HepG2 (cell line): ENCODE measurements around the gene LIMA1. TPM values are rescaled to one million over a fixed set of nuclear protein-coding genes. Genes with fewer than 3 reads are reported as not detected.

ENCODE experiments used
- BCL6 ChIP-seq: IDR thresholded peaks from 2 replicates; pipeline ENCODE4 v1.6.1; 2016; ENCODE audit warnings: missing genetic modification reagents, missing compliant biosample characterization
- KLF12 ChIP-seq: sonication (generic); formaldehyde crosslinking; IDR thresholded peaks from 2 replicates; pipeline ENCODE4 v1.4.0; 2020; ENCODE audit warnings: missing genetic modification reagents, borderline replicate concordance
- NFYB ChIP-seq: sonication (generic); formaldehyde crosslinking; IDR thresholded peaks from 2 replicates; pipeline ENCODE4 v1.4.0; 2020; ENCODE audit warnings: missing genetic modification reagents
- POGK ChIP-seq: sonication (generic); formaldehyde crosslinking; conservative IDR thresholded peaks from 2 replicates; pipeline ENCODE4 v1.8.0; 2022; ENCODE audit warnings: mild to moderate bottlenecking, moderate library complexity, missing genetic modification reagents
- TBX2 ChIP-seq: sonication (generic); formaldehyde crosslinking; IDR thresholded peaks from 2 replicates; pipeline ENCODE4 v1.5.0; 2020; ENCODE audit warnings: missing genetic modification reagents, mild to moderate bottlenecking, borderline replicate concordance
- ZBTB25 ChIP-seq: IDR thresholded peaks from 2 replicates; pipeline ENCODE4 v1.6.1; 2018; ENCODE audit warnings: missing genetic modification reagents
- ZKSCAN8 ChIP-seq: IDR thresholded peaks from 2 replicates; pipeline ENCODE4 v1.6.1; 2016; ENCODE audit warnings: borderline replicate concordance, missing genetic modification reagents, missing compliant biosample characterization
- ZNF280B ChIP-seq: sonication (generic); formaldehyde crosslinking; IDR thresholded peaks from 2 replicates; pipeline ENCODE4 v1.5.0; 2020; ENCODE audit warnings: missing genetic modification reagents, mild to moderate bottlenecking, borderline replicate concordance
- ZNF770 ChIP-seq: sonication (generic); formaldehyde crosslinking; IDR thresholded peaks from 2 replicates; pipeline ENCODE4 v1.5.0; 2020; ENCODE audit warnings: mild to moderate bottlenecking, missing genetic modification reagents
- ZNF788 ChIP-seq: sonication (generic); formaldehyde crosslinking; IDR thresholded peaks from 2 replicates; pipeline ENCODE4 v1.5.0; 2020; ENCODE audit warnings: mild to moderate bottlenecking, missing genetic modification reagents, borderline replicate concordance
- ZNF800 ChIP-seq: sonication (generic); formaldehyde crosslinking; IDR thresholded peaks from 2 replicates; pipeline ENCODE4 v1.4.0; 2020; ENCODE audit warnings: missing genetic modification reagents
- polyA plus RNA-seq, 8 experiments: library from polyadenylated mRNA; depleted of rRNA in 3 of 8; stranded (reverse) in 7 of 8; unstranded in 1 of 8; fragments of >200 nt; fragmentation: Illumina TruSeq in 4 of 8; extraction: Trizol in 4 of 8; gene quantifications; 2 replicates each; pipeline versions ENCODE4 v1.2.1 to v1.2.3, GENCODE V29; 2011 to 2016; ENCODE audit warnings: low read depth in 4 of 8, missing spikeins in 1 of 8, mixed read lengths in 1 of 8; ENCODE audit not compliant: insufficient read depth in 1 of 8
- total RNA-seq, 5 experiments: library from RNA; depleted of rRNA; stranded (reverse); fragments of >200 nt; fragmentation: Illumina TruSeq; extraction: Trizol; gene quantifications; 2 replicates each; pipeline ENCODE4 v1.2.3, GENCODE V29; 2016; ENCODE audit warnings: low read depth in 1 of 5
- TF ChIP-seq, protein P1 (sequence below): sonication (generic); formaldehyde crosslinking; IDR thresholded peaks from 2 replicates; pipeline ENCODE4 v1.8.0; 2022; ENCODE audit warnings: missing genetic modification reagents, mild to moderate bottlenecking, inconsistent platforms, borderline replicate concordance
- TF ChIP-seq, protein P2 (sequence below): IDR thresholded peaks from 2 replicates; pipeline ENCODE4 v1.6.1; 2016; ENCODE audit warnings: low read depth, control low read depth
- TF ChIP-seq, protein P3 (sequence below): sonication (generic); formaldehyde crosslinking; IDR thresholded peaks from 2 replicates; pipeline ENCODE4 v1.4.0; 2020; ENCODE audit warnings: low read depth, mild to moderate bottlenecking, missing genetic modification reagents

LIMA1 gene
- total and polyA plus RNA-seq, 2 of the 13 experiments (the other 11 are each of a cell fraction or from before 2014, with no cell fraction given), result 13.0 to 19.8 TPM

DNA sequence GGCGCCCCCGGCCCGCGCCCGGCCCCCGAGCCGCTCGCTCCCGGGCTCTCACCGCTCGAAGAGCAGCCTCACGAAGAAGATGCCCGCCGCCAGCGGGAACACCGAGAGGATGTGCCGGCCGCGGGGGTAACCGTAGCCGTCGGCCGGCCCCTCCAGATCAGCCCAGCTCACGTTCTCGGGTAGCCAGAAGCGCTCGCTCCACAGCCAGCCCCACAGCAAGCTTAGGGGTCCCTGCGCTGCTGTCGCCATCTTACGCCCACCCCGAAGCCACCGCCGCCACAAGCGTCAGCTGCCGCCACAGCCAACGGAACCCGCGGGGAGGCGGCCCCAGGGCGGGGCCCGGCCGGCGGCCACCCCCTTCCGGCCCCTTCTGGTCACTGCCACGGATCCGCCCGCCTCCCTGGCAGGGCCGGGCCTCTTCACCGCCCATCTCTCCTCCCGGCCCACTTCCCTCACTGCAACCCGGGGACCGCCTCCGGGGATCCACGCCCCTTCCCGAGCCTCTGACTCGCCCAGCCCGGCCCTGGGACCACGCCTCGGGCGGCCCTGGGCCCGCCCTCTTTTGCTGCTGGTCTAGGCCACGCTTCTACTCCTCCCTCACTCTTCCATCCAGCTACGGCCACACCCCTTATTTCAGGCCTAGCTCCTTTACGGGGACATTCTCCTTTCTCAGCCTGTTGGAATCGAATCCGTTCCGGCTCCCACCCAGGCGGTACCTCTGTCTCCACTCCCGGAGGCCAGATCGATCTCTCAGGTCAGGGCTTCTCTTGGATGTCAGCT lies 116.1 kb downstream of the LIMA1 start, which contains the start of gene CERS5 (continued):
- TF ChIP-seq ZNF770 (0 out of 2 replicates have a peak, but pooled peaks have one; percentile 1), ZKSCAN8 (CRISPR knock-in tag) (peak; percentile 35; the same call in 1 of the 2 replicates), TBX2 (peak; percentile 75; the same call in 1 of the 2 replicates), POGK (CRISPR knock-in tag) (peak; percentile 53), NFYB (CRISPR knock-in tag) (peak; percentile 47; the same call in 1 of the 2 replicates), ZBTB25 (CRISPR knock-in tag) (peak; percentile 67; the same call in 1 of the 2 replicates), ZNF788 (peak; percentile 60; the same call in 1 of the 2 replicates), BCL6 (CRISPR knock-in tag) (peak; percentile 4), ZNF800 (CRISPR knock-in tag) (no peak), ZNF280B (CRISPR knock-in tag) (peak; percentile 25; the same call in 1 of the 2 replicates), KLF12 (CRISPR knock-in tag) (peak; percentile 87; the same call in 1 of the 2 replicates)
- TF ChIP-seq, protein P1, sequence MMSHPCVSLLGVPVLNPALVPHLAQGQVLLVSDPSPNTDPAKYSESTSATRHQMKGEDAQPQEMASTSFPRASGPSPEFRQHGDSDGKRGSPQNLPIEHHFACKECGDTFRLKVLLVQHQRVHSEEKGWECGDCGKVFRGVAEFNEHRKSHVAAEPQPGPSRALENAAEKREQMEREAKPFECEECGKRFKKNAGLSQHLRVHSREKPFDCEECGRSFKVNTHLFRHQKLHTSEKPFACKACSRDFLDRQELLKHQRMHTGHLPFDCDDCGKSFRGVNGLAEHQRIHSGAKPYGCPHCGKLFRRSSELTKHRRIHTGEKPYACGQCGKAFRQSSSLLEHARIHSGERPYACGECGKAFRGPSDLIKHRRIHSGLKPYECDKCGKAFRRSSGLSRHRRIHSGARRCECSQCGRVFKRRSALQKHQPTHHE (CRISPR knock-in tag), result peak; percentile 3; the same call in 1 of the 2 replicates
- TF ChIP-seq, protein P2, sequence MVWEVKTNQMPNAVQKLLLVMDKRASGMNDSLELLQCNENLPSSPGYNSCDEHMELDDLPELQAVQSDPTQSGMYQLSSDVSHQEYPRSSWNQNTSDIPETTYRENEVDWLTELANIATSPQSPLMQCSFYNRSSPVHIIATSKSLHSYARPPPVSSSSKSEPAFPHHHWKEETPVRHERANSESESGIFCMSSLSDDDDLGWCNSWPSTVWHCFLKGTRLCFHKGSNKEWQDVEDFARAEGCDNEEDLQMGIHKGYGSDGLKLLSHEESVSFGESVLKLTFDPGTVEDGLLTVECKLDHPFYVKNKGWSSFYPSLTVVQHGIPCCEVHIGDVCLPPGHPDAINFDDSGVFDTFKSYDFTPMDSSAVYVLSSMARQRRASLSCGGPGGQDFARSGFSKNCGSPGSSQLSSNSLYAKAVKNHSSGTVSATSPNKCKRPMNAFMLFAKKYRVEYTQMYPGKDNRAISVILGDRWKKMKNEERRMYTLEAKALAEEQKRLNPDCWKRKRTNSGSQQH (CRISPR knock-in tag), result peak; percentile 17; the same call in 1 of the 2 replicates
- TF ChIP-seq, protein P3, sequence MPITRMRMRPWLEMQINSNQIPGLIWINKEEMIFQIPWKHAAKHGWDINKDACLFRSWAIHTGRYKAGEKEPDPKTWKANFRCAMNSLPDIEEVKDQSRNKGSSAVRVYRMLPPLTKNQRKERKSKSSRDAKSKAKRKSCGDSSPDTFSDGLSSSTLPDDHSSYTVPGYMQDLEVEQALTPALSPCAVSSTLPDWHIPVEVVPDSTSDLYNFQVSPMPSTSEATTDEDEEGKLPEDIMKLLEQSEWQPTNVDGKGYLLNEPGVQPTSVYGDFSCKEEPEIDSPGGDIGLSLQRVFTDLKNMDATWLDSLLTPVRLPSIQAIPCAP, result no peak
